Subcutaneous adipose tissue (tissue), 4 donors: ENCODE measurements around the gene ZCCHC13. TPM values are rescaled to one million over a fixed set of nuclear protein-coding genes. Genes with fewer than 3 reads are reported as not detected.

Experiments
- total RNA-seq, 4 donors: library from RNA; depleted of rRNA; stranded (reverse); fragments of >200 nt; gene quantifications; one replicate each; pipeline ENCODE4 v1.1.0, GENCODE V29; 2016
- TF ChIP-seq, protein P1 (sequence below): fragments of 450-650 bp; IDR thresholded peaks from one replicate; pipeline ENCODE4 v1.5.1; 2016; ENCODE audit warnings: low read depth, mild to moderate bottlenecking, control low read depth, antibody characterized with exemption, moderate library complexity

ZCCHC13 gene
- total RNA-seq, 4 donors from 2014 or later = not detected

- TF ChIP-seq, protein P1, sequence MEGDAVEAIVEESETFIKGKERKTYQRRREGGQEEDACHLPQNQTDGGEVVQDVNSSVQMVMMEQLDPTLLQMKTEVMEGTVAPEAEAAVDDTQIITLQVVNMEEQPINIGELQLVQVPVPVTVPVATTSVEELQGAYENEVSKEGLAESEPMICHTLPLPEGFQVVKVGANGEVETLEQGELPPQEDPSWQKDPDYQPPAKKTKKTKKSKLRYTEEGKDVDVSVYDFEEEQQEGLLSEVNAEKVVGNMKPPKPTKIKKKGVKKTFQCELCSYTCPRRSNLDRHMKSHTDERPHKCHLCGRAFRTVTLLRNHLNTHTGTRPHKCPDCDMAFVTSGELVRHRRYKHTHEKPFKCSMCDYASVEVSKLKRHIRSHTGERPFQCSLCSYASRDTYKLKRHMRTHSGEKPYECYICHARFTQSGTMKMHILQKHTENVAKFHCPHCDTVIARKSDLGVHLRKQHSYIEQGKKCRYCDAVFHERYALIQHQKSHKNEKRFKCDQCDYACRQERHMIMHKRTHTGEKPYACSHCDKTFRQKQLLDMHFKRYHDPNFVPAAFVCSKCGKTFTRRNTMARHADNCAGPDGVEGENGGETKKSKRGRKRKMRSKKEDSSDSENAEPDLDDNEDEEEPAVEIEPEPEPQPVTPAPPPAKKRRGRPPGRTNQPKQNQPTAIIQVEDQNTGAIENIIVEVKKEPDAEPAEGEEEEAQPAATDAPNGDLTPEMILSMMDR = no peak
These were observed 21.4 kb downstream of the ZCCHC13 start for GRCh38 chrX:74325130-74326059.

GRCh38 chrX:74338852-74339251, 34.9 kb downstream of the ZCCHC13 start:
- TF ChIP-seq, protein P1 = no peak

GRCh38 chrX:74340051-74340450, 36.1 kb downstream of the ZCCHC13 start:
- TF ChIP-seq, protein P1 = no peak

- TF ChIP-seq, protein P1 = no peak
These were observed 39.6 kb downstream of the ZCCHC13 start for GRCh38 chrX:74343343-74344279.

- TF ChIP-seq, protein P1 = no peak
These were observed 40.3 kb downstream of the ZCCHC13 start for GRCh38 chrX:74344280-74344622.

- TF ChIP-seq, protein P1 = no peak
These were observed 42.1 kb downstream of the ZCCHC13 start for GRCh38 chrX:74346088-74346487.

GRCh38 chrX:74349387-74349786, 45.4 kb downstream of the ZCCHC13 start:
- TF ChIP-seq, protein P1 = no peak
